ENCODE measurements around the gene MPIG6B.

- no peak for TF ChIP-seq CTCF (IDR thresholded peaks at IDR 0.05)
- TF ChIP-seq POLR2A (IDR thresholded peaks at IDR 0.05) = no peak
- TF ChIP-seq EP300 (IDR thresholded peaks at IDR 0.05) = no peak
- TF ChIP-seq POLR2AphosphoS5 (IDR thresholded peaks at IDR 0.05) = no peak
Observed at GRCh38 chr6:31740397-31741223, 17.4 kb downstream of the MPIG6B start.

Measured in gastroesophageal sphincter (tissue), 3 donors.